Activated effector memory CD4-positive, alpha-beta T cell treated with Interleukin-2 at 50 U/mL for 16 hours (primary cell): ENCODE measurements around the gene GUK1.

Source experiments
- DNase-seq: peaks from one replicate; pipeline ENCODE4 v3.0.0-alpha.2; 2020

GUK1 gene

GRCh38 chr1:228151180-228151925 is 11.3 kb downstream of the GUK1 start:
- no peak for DNase-seq

GRCh38 chr1:228152097-228152917 is 12.2 kb downstream of the GUK1 start:
- no peak for DNase-seq

GRCh38 chr1:228152918-228153258 is 12.8 kb downstream of the GUK1 start:
- no peak for DNase-seq

GRCh38 chr1:228154021-228154669 is 14.1 kb downstream of the GUK1 start:
- DNase-seq, result no peak

- no peak for DNase-seq
Measured at GRCh38 chr1:228154670-228155571, 14.8 kb downstream of the GUK1 start.

- no peak for DNase-seq
Measured at GRCh38 chr1:228155596-228156514, 15.8 kb downstream of the GUK1 start.

GRCh38 chr1:228156515-228156881 is 16.4 kb downstream of the GUK1 start:
- no peak for DNase-seq

- DNase-seq, result no peak
Measured at GRCh38 chr1:228156941-228157728, 17.1 kb downstream of the GUK1 start.

GRCh38 chr1:228157729-228158126 is 17.6 kb downstream of the GUK1 start:
- DNase-seq, result no peak

GRCh38 chr1:228158151-228159007 is 18.3 kb downstream of the GUK1 start:
- no peak for DNase-seq

GRCh38 chr1:228159008-228159665 is 19.1 kb downstream of the GUK1 start:
- DNase-seq, result no peak

GRCh38 chr1:228160201-228160761 is 20.2 kb downstream of the GUK1 start:
- DNase-seq, result no peak

- DNase-seq, result no peak
Measured at GRCh38 chr1:228161362-228161761, 21.3 kb downstream of the GUK1 start.

- DNase-seq, result no peak
Measured at GRCh38 chr1:228161866-228162265, 21.8 kb downstream of the GUK1 start.

- no peak for DNase-seq
Measured at GRCh38 chr1:228162286-228163006, 22.4 kb downstream of the GUK1 start.

- no peak for DNase-seq
Measured at GRCh38 chr1:228163007-228163753, 23.1 kb downstream of the GUK1 start.

GRCh38 chr1:228163776-228164519 is 23.9 kb downstream of the GUK1 start:
- no peak for DNase-seq
